ENCODE results near the gene CMC2. TPM values are rescaled to one million over a fixed set of nuclear protein-coding genes. Genes with fewer than 3 reads are reported as not detected.

The CMC2 gene
- total and polyA plus RNA-seq, 9 of the 15 experiments (the other 6 are each of a cell fraction or from before 2014, with no cell fraction given): 122 to 501 (median 172) TPM

DNA sequence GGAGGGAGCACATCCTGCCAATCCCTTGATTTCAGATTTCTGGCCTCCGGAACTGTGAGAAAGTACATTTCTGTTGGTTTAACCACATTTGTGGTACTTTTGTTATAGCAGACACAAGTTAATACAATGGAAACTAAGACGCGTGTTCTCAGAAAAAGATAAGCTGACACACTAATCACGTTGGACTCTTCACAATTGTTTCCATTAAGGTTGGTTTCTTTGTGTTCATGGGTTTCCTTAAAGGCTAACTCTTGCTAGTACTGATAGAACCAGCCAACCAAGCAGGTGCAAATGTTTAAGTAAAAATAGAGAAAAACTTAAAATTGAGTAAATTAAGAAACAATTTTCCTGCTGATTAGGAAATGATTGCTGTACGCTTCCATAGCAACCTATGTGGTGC is 59.4 kb downstream of the CMC2 start (continued):
- TF ChIP-seq USF1 (CRISPR knock-in tag; IDR thresholded peaks at IDR 0.05) (no peak), HDAC2 (IDR thresholded peaks at IDR 0.05) (no peak)

DNA sequence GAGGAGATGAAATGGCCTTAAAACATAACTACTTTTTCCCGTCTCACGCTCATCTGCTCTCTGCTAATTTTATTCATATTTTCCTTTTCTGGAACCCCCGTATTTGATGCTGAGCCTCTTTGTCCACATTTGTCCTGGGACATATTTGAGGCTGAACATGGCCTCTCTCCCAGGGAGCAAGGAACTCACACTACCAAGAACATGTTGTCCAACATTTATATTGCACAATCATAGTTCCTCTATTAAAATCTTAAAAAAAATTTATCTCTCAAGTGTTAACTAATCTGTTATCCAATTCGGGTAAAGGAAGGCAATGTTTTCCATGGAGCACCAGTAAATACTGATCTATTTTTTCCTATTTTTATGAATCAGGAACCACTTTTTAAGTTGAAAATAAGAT is 60.2 kb downstream of the CMC2 start:
- Histone ChIP-seq H3K27ac (ENCODE audit: extremely low read depth, low read depth, low read length) (no peak overlapping the region), H3K9ac (ENCODE audit: insufficient read depth in 1 of 2, low read depth in 2 of 2, low read length in 2 of 2) (no peak overlapping the region), H3K79me2 (ENCODE audit: control insufficient read depth, insufficient read depth, low read length) (no peaks in the 10 kb centered on the region), H3K4me2 (ENCODE audit: insufficient read depth, low read length) (no peak overlapping the region), H3K9me3 (replicated peaks; ENCODE audit: control insufficient read depth, insufficient read depth, low read depth, low read length) (no peaks in the 10 kb centered on the region), H4K20me1 (replicated peaks; ENCODE audit: control insufficient read depth, insufficient read depth, low read length) (no peaks in the 10 kb centered on the region), H3K4me3 (no peak overlapping the region), H3K36me3 (ENCODE audit: control insufficient read depth, insufficient read depth, low read length) (no peaks in the 10 kb centered on the region), H3K27me3 (ENCODE audit: control insufficient read depth in 2 of 2, insufficient read depth in 2 of 2, low read length in 2 of 2) (peaks cover 20 to 24% of the 10 kb centered on the region in 2 experiments), H3K9me1 (ENCODE audit: control insufficient read depth, insufficient read depth, low read length) (no peaks in the 10 kb centered on the region), H3K4me1 (replicated peaks in 1 of 2; ENCODE audit: control insufficient read depth in 2 of 2, insufficient read depth in 2 of 2, low read length in 2 of 2) (no peaks in the 10 kb centered on the region; a peak in 1 of 5 replicates), H2AFZ (ENCODE audit: low read depth, low read length) (no peak overlapping the region)
- POLR2A ChIA-PET: no interaction called here
- WGBS (ENCODE audit: insufficient coverage, low coverage, missing lambda C conversion rate): 0% methylated on average over 4 of the region's 4 CpGs
- intact Hi-C loops (cut with micrococcal nuclease): no loop called here
- ATAC-seq: no peak
- in situ Hi-C loops (cut with MboI): no loop called here
- TF ChIP-seq CEBPB (tag; IDR thresholded peaks at IDR 0.05): peak; percentile 82
- TF ChIP-seq PHF21A (IDR thresholded peaks at IDR 0.05; ENCODE audit: borderline replicate concordance, low read depth): no peak
- TF ChIP-seq CEBPG (CRISPR knock-in tag; IDR thresholded peaks at IDR 0.05): no peak
- peak in 1 of 2 experiments; percentile 85; a peak in 3 of 4 replicates for TF ChIP-seq CEBPG (tag; conservative IDR thresholded peaks at IDR 0.05 in 1 of 2, IDR thresholded peaks at IDR 0.05 in 1 of 2)
- no peak for TF ChIP-seq EGR1 (conservative IDR thresholded peaks at IDR 0.05)
- DNase-seq (ENCODE audit: extremely low read depth in 1 of 4, low spot score in 3 of 4): no peak
- BruUV-seq (replicated peaks): no TSS peak
- no peak for FAIRE-seq
- CTCF ChIA-PET (ENCODE audit: low intra/inter-chr PET ratio): interaction anchor here (0.6 kb wide), 1 partner anchor 419 kb away, joined by 3 read pairs; no protein-coding TSS in a partner anchor
